Measurements from ENCODE around the gene APCS. TPM values are rescaled to one million over a fixed set of nuclear protein-coding genes. Genes with fewer than 3 reads are reported as not detected.

APCS gene
- total and polyA plus RNA-seq, 9 of the 15 experiments (the other 6 are each of a cell fraction or from before 2014, with no cell fraction given): 0.29 TPM; not detected in 8

- intact Hi-C loops (cut with micrococcal nuclease) (no loop called here), in situ Hi-C loops (cut with MboI) (no loop called here)
- Histone ChIP-seq H3K9me3 (replicated peaks; ENCODE audit: control insufficient read depth, insufficient read depth, low read depth, low read length) (no peaks in the 10 kb centered on the region), H3K4me2 (ENCODE audit: insufficient read depth, low read length) (no peak overlapping the region), H4K20me1 (replicated peaks; ENCODE audit: control insufficient read depth, insufficient read depth, low read length) (no peaks in the 10 kb centered on the region), H3K79me2 (ENCODE audit: control insufficient read depth, insufficient read depth, low read length) (no peaks in the 10 kb centered on the region), H2AFZ (ENCODE audit: low read depth, low read length) (no peak overlapping the region), H3K4me3 (no peak overlapping the region), H3K9ac (ENCODE audit: insufficient read depth in 1 of 2, low read depth in 2 of 2, low read length in 2 of 2) (no peak overlapping the region), H3K9me1 (ENCODE audit: control insufficient read depth, insufficient read depth, low read length) (no peaks in the 10 kb centered on the region), H3K4me1 (replicated peaks in 1 of 2; ENCODE audit: control insufficient read depth in 2 of 2, insufficient read depth in 2 of 2, low read length in 2 of 2) (no peaks in the 10 kb centered on the region), H3K27ac (ENCODE audit: extremely low read depth, low read depth, low read length) (no peak overlapping the region), H3K27me3 (ENCODE audit: control insufficient read depth in 2 of 2, insufficient read depth in 2 of 2, low read length in 2 of 2) (no peaks in the 10 kb centered on the region), H3K36me3 (ENCODE audit: control insufficient read depth, insufficient read depth, low read length) (no peaks in the 10 kb centered on the region)
- POLR2A ChIA-PET: no interaction called here
- no TSS peak for BruUV-seq (replicated peaks)
- TF ChIP-seq RAD51 (IDR thresholded peaks at IDR 0.05; ENCODE audit: borderline replicate concordance, low read depth) (no peak), ZBED1 (IDR thresholded peaks at IDR 0.05) (no peak), NCOA1 (IDR thresholded peaks at IDR 0.05; ENCODE audit: low read depth) (no peak), NELFE (IDR thresholded peaks at IDR 0.05; ENCODE audit: insufficient read depth, insufficient read length) (no peak), ZNF197 (CRISPR knock-in tag; IDR thresholded peaks at IDR 0.05; ENCODE audit: low read depth) (no peak), ATF2 (CRISPR knock-in tag; IDR thresholded peaks at IDR 0.05) (no peak), ZKSCAN1 (IDR thresholded peaks at IDR 0.05; ENCODE audit: low read depth, low read length) (no peak)
- TF ChIP-seq, protein P1, sequence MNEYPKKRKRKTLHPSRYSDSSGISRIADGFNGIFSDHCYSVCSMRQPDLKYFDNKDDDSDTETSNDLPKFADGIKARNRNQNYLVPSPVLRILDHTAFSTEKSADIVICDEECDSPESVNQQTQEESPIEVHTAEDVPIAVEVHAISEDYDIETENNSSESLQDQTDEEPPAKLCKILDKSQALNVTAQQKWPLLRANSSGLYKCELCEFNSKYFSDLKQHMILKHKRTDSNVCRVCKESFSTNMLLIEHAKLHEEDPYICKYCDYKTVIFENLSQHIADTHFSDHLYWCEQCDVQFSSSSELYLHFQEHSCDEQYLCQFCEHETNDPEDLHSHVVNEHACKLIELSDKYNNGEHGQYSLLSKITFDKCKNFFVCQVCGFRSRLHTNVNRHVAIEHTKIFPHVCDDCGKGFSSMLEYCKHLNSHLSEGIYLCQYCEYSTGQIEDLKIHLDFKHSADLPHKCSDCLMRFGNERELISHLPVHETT (CRISPR knock-in tag; conservative IDR thresholded peaks at IDR 0.05 in 1 of 2, IDR thresholded peaks at IDR 0.05 in 1 of 2): no peak
- DNase-seq (ENCODE audit: extremely low read depth in 1 of 4, low spot score in 3 of 4): no peak
- no peak for ATAC-seq
- CTCF ChIA-PET (ENCODE audit: low intra/inter-chr PET ratio): no interaction called here
- FAIRE-seq: no peak
- WGBS (ENCODE audit: insufficient coverage, low coverage, missing lambda C conversion rate): 0% methylated on average over 4 of the region's 4 CpGs
These were observed 10.6 kb downstream of the APCS start for GRCh38 chr1:159598196-159598595.

Measured in K562 (cell line).